CD4-positive, alpha-beta T cell treated with Interleukin-2 at 100 ng/mL for 4 hours (primary cell): Measurements from ENCODE around the gene CRHR2.

Experiments used
- DNase-seq: peaks from one replicate; pipeline ENCODE4 v3.0.0-alpha.2; 2020; ENCODE audit warnings: low spot score

Gene CRHR2

DNA sequence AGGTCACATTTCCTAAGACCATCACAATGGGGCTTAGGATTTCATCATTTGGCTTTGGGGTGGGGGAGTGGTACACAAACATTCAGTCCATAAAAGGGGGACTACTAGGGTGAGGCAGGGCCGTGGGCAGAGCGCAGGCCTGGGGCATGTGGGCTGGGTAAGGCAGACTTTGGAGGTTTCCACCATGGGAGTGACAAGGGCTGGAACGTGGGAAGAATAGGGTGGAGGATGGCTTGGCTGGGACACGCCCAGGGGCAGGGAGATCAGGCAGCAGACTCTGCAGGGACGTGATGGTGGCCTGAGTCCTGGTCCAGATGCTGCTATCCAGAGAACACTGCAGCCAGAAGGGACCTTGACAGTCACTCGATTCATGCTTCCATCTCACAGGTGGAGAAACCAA is 24.7 kb upstream of the CRHR2 start:
- DNase-seq: no peak

DNA sequence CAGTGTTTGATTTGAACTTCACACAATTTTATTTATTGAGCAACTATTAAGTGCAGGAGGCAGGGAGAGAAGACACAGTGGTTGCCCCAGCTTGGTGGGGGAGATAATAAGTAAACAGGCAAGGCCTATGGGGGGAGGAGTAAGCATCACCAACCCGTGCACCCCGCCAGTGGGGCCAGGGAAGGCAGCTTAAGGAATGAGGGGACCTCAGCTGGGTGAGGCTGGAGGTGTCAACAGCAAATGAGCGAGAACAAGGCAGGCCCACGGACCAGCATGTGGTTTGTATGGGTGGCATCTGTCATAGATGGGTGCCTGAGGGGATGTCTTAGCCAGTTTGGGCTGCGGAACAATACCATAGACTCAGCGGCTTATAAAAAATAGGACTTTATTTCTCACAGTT is 24.1 kb upstream of the CRHR2 start:
- DNase-seq: no peak

DNA sequence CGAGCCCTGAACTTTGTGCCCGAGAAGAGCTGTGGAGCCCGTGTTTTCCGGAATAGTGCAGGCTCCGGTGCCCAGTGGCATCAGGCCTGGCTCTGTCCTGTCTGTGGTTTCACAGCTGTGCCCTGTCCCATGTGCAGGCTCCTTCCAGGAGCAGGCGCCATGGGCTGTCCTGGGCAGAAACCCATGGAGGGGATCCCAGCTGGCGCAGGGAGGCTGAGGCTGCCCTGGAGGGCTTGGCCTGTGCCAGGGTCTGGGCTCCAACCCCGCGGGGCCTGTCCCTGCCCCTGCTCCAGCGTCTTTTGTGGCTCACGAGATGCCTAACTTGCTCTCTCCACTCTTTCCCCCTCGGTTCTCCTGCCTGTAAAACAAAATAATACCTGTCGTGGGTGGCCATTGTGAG is 23.3 kb upstream of the CRHR2 start:
- no peak for DNase-seq

DNA sequence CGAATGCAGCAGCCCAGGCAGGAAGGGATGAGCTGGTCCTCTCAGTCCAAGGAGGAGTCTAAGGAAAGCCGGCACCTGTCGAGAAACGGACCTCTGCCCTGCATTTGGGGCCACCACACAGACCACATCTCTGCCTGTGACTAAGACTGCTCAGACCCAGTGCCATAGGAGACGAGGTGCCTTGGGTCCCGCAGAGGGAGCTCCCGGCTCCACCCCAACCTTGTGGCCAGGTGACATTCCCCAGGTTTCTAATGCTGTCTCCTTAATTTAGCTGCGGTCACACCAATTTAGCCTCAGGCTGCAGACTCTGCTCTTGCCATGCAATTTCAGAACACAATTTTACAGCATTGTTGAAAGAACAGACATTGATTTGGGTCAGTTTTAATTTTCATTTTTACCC is 22.8 kb upstream of the CRHR2 start:
- no peak for DNase-seq

DNA sequence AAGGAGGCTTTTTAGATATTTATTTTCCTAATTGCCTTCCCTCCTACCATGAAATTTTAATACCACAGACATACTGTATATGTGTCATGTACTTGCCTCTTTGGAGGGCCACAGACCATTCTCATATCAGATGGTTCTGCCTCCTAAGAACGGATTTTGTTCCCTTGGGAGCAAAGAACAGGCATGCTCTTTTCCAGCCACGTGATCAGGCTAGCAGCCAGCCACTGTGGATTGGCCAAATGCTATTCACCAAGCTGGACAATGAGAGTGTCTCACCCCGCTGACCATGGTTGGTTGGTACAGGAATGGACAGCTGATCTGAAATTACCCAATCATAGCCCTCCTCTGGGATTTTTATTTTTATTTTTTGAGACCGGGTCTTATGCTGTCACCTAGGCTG is 21.5 kb upstream of the CRHR2 start:
- DNase-seq: no peak

DNA sequence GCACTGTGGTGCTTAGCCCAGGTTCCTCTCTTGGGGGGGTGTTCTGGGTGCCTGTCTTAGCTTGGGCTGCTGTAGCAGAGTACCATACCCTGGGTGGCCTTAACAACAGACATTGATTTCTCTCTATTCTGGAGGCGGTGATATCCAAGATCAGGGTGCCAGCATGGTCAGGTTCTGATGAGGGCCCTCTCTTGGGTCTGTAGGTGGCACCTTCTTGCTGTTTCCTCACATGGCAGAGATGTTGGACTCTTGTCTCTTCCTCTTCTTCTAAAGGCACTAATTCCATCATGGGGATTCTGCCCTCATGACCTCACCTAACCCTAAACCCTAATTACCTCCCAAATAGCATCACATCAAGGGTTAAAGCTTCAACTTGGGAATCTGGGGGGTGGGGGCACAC is 19.9 kb upstream of the CRHR2 start:
- DNase-seq: peak; percentile 13

DNA sequence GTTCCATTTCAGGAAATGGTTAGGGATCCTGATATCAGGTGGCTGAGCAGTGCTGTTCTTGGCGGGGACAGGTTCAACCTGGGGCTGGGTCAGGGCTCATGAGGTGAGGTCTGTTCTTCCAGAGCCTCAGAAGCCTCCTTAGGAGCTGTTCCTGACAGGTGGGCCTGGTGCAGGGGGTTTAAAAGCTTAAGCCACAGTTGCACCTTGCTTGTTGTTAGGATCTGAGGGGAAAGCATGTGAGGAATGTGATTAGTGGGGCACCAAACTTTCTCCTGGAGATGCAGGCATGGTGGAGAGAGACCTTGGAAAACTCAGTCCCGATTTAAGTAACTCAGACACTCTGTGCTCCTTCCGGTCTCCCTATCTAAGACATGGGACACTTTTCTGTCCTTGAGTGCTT is 18.7 kb upstream of the CRHR2 start:
- DNase-seq: no peak

DNA sequence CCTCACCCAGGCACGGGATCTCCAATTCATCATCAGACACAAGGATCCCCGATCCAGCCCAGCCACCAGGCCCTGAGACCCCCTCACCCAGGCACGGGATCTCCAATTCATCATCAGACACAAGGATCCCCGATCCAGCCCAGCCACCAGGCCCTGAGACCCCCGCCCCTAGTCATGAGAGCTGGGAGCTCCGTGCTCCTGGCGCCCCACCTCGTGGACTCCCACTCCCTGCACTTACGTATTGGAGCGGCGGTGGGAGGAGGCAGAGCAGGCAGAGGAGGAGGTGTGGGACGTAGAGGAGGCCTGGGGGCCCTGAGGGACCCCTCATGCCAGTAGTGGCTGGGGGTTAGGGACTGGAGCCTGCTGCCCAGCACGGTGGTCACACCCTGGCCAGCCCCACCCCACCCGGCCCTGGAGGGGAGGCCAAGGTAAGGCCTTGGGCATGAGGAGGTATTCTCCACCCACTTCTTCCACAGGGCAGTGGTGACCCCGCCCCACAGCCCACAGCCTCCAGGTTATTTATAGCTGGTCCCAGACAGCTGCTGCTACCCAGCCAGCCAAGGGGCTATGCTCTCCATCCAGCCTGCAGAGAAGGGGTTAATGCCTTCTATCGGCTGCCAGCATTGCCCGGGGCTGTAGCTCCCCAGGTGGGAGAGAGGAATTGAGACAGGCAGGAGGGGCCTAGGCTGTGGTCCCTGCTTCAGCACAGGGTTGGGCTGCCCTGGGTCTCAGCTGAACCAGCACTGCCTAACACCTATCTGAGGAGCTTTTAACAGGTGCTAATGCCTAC is 17.6 kb upstream of the CRHR2 start:
- DNase-seq: no peak

DNA sequence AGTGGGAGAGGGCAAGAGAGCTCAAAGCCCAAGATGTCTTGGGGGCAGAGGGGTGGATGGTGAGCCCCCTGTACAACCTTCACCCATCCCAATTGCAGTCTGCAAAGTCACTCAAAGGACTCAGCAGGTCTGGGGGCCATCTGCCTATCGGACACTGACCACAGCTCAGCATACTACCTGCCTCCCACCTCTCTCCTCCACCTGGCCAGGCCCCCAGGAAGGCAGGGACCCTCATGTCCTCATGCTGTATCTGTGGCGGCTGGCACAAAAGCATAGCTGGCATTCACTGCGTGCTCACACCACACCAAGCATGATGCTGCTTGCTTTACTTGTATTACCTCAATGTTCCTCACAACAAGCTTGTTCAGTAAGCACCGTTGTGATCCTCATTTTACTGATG is 16.2 kb upstream of the CRHR2 start:
- DNase-seq: no peak

DNA sequence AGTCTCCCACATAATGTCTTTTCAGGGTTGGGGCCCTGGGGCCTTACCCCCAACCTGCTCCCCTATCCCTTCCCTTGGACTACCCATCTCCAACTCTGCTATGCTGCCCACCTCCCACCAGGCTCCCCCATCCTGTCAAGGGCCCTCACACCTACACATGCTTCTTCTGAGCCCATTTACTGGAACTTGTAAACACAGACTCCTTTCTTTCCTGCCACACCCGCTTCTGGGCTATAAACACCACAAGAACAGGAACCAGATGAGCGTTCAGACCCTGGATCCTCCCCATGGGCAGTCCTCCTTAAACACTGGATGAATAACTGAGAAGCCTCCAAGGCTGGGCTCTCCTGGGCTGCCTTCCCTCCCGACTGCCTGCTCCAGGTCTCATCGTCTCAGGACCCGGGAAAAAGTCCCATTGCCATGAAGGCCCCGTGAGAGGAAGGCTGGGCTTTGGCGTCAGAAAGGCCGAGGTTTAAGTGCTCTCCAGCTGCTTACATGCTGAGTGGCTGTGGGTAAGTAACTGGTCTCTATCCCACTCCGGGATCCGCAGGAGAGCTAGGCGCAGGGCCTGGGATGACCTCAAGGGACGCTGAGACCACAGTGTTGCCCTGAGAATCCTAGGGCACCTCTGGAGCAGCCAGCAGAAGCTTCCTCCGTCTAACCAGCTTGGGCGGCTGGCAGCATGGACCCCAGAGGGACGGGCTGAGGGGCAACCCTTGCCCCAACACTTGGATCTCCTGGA is 15.6 kb upstream of the CRHR2 start:
- DNase-seq: no peak

DNA sequence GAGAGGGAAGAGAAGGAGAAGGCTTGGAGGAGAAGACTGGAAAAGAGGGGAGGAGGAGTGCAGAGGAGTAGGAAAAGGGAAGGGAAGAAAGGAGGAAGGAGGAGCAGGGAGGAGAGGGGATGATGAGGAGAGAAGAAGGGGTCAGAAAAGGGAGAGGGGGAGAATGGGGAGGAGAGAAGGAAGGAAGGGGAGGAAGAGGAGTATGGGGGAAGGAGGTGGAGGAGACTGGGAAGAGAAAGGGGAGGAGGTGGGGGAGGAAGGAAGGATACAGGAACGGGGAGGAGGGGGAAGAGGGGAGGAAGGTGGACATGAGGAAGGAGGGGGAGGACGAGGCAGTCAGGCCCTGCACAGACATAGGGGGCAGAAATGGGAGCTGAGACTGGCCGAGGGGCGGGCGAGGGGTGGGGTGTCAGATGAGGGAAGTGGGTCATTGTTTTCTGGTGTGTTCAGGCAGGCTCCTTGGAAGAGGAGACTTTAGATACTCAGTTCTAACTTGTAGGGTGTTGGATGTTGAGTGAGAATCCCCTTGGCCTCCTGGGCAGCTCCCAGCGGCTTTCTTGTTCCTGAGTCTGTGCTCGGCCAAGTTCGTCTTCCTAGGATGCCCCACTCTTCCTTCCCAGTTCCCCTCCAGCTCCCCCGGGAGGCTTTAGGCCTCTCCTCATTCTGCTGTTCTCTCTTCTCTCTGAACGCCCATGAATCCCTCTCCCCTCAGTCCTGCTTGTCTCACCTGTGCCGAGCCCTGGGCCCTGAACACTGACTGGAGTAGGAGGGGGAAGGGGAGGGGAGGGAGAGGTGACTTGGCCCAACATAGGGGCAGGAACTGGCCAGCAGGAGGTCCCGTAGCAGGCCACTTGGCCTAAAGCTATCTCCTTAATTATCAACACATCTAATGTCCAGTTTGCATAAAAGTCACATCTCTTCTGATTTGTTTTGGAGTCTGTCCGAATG is 12.8 kb upstream of the CRHR2 start:
- DNase-seq: no peak

DNA sequence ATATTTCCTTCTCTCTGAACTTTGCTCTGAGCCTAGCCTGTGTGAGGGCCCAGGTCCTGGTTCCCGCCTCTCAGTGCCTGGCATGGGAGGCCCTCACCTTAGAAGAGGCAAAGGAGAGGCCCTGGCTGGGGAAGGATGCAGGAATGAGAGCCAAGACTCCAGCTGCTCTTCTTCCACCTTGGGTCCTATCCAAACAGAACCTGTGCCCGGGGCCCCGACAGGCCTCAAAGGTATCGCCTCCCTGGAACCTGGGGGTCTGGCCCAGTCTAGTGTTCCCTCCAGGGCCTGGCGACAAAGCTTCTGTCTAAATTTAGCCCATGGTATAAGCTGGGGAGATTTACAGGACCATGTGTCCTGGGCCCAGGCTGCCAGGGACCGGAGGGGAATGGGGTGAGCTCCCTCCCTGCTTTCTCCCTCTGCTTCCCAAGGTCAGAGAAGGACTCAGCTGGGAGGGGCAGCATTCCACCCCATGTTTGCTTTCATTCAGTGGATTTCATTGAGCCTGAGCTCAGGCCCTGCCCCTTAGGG is 12.0 kb upstream of the CRHR2 start:
- DNase-seq: no peak

DNA sequence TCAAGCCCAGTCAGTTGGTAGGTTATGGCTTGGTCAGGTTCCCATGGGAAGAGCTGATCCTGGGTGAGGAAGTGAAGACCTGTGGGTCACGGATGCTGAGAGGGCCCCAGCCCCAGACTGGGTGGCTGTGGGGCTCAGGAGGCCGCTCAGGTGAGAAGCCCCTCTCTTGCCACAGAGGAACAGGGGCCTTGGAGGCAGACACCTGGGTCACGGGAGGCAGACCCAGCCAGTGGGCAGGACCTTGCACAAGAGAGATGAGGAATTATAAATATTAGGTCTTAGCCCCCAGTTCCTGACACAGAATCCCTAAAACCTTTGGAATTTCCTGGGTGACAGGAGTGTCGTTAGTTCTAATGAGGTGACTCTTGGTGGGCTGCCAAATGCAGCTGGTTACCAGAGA is 10.6 kb upstream of the CRHR2 start:
- no peak for DNase-seq

DNA sequence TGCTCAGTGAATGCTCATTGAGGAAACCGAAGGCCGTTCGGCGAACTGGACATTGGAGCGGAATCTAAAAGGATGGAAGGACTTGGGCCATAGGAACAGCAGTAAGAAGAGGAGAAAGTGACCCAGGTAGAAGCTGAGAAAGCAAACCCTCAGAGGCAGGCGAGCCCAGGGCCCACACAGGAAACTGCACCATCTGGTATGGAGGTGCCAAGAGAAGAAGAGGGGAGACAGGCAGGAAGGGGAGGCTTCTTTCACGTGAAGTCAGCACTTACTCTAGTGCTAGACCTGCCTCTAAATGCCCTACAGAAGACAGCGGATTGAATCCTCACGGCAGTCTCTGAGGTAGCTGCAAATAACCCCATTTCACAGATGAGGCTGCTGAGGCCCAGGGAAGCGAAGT is 10.2 kb upstream of the CRHR2 start:
- DNase-seq: no peak

DNA sequence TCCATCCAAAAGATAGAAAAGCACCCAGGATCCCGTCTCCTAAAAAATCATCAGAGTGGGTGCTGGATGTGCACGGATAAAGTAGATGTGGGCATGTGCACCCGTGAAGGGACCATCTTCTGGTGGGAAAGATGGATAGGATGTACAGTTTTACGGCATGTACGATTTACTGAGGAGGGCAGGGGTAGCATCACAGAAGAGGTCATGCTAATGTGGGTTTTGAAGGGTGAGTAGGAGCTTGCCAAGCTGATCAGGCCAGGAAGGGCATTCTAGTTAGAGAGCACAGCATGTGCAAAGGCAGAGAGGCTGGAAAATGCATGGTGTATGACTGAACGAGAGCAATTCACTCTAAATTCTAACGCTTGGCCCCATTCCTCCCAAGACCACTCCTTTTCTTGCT is 7.8 kb upstream of the CRHR2 start:
- no peak for DNase-seq

DNA sequence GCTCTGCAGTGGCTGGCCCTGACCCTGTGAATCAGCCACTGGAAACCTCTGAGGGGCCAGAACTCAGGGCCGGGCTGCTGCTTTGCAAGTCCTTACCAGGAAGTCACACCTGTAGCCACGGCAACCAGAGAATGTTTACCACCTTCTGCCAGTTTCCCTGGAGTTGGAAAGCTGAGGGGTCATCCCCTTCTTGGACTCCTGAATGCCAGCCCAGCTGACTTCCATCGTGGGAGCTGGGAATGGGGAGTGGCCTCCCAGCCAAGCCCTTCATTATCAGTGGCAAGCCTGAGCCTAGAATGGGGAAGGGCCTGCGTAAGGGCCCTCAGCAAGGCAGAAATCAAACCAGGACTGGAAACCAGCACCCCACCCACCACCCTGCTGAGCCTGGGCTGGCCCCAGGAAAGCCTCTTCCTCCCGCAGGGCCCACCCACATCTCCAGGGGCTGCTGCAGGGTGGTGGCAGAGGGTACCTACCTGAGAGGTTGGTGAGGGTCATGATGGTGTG is 6.5 kb upstream of the CRHR2 start:
- no peak for DNase-seq

DNA sequence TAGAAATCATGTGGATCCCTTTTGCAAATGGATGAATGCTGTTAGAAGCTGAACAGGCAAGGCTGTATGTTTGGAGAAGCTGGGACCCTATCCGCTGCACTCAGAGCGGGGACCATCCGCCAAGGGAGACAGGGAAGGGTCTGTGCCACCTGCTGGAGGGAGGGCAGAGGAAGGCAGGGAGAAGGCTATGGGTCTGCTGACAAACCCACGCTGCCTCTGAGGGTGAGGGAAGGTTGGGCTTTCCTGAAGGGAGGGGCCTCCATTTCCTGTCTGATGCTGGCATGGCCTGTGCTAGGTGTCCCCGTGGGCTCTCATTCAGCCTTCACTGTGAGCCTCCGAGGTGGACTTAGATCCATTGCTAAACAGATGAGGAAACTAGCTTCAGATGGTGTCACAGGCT is 5.3 kb upstream of the CRHR2 start:
- DNase-seq: no peak

DNA sequence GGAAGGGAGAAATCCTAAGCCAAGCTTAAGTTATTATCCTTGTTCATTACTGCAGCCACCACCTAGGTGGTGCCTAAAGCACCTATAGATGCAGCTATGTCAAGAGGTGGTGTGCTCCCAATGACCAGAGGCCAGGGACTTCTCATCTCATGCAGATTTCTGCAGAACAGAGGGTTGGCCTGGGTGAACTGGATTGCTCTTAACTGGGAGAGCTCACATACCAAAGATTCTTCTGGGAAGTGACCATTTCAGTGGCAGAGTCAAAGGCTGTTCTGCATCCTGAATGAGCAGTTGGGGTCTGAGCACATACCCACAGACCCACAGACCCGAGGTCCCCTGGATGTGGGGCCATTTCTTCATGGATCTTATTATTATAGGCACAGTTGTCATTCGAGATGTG is 2.1 kb upstream of the CRHR2 start:
- DNase-seq: no peak

DNA sequence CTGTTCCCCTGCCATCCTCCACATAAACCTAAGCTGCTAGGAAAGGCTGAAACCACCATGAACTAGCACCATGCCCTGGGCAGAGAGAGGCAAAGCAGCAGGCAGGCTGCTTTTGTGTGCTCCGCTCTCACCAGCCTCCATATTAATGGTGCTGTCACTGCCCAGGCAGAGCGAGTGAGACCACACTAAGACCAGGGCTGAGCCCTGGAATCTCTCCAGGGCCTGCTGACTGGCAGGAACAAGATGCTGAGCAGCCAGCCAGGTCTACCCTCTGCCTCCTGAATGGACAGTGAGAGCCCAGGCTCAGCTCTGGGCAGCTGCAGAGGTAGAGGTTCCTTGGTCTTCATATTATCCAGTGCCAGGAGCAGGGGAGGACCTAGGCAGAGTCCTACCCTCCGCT is 1.6 kb upstream of the CRHR2 start:
- DNase-seq: no peak

DNA sequence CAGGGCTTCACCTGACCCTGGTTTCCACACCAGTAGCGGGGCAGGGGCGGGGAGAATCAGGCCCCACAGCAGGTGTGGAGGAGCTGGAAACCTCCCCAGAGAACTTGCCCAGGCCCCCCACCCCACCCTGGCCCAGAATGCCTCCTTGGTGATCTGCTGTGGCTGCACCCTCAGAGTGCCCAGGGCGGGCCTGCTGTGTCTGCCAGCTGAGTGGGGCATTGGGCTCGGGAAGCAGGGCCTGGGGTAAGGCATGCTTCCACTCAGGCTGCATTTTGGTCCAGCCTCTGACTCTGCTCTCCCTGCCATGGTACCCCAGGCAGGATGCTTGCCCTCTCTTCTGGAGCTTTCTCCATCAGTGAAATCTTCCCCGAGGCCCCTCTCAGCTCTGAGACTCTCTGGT is 1.1 kb upstream of the CRHR2 start:
- DNase-seq: no peak

DNA sequence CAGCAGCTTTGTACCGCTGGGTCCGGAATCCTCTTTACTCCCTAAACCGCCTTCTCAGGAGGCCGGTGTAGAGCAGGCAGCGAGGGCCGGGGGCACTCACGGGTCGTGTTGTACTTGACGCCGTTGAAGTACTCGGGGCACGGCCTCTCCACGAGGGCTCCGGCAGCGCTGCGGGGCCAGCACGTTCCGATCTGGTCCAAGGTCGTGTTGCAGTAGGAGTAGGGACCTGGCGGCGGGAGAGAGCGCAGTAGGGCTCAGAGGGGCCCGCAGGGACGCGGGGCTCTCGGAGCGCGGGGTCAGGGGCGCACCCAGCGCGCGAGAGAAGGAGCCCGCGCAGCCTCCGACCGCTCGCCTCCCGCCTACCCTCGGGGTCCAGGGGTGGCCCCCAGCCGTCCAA is 443 bp downstream of the CRHR2 start:
- DNase-seq: no peak

DNA sequence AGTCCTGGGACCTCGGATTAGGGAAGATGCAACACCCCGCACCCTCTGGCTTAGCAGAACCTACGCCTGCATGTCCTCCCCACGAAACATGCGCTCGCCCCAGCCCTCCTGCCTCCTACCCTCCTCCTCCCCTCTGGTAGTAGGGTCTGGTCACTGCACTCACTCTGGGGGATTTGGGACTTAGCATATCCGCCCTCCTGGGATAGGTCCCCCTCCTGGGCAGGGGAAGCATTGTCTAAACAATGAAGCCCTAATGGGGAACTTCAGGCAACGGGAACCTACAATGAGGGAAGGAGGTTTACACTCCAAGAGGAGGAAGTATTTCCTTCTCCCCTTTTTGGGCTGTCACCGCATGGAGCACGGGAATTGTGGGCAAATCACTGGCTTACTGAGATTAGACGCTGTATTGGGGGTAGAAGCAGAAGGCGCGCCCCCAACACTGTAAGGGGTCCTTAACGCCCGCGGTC is 892 bp downstream of the CRHR2 start:
- no peak for DNase-seq
